Renal cortex interstitium (tissue), 11 donors: Measurements from ENCODE around the gene IGF2BP1. TPM values are rescaled to one million over a fixed set of nuclear protein-coding genes. Genes with fewer than 3 reads are reported as not detected.
"Not testable (repeated sequence)": the region's sequence is repeated elsewhere in the genome, so short reads cannot be mapped to it uniquely, and the experiment has no call there.

Source experiments
- DNase-seq, 11 donors: peaks; one replicate each; pipeline ENCODE4 v3.0.0-alpha.2; 2013; ENCODE audit warnings: low read depth in 9 of 11, low spot score in 4 of 11; ENCODE audit errors: extremely low read depth in 1 of 11
- polyA plus RNA-seq, 3 donors: library from polyadenylated mRNA; unstranded; fragments of 120-200 nt; gene quantifications; one replicate each; pipeline ENCODE4 v1.2.1, GENCODE V29; 2013; ENCODE audit not compliant: insufficient read length in 3 of 3

The IGF2BP1 gene
- polyA plus RNA-seq, 3 donors, result 18.1 to 29.0 (median 28.1) TPM

DNA sequence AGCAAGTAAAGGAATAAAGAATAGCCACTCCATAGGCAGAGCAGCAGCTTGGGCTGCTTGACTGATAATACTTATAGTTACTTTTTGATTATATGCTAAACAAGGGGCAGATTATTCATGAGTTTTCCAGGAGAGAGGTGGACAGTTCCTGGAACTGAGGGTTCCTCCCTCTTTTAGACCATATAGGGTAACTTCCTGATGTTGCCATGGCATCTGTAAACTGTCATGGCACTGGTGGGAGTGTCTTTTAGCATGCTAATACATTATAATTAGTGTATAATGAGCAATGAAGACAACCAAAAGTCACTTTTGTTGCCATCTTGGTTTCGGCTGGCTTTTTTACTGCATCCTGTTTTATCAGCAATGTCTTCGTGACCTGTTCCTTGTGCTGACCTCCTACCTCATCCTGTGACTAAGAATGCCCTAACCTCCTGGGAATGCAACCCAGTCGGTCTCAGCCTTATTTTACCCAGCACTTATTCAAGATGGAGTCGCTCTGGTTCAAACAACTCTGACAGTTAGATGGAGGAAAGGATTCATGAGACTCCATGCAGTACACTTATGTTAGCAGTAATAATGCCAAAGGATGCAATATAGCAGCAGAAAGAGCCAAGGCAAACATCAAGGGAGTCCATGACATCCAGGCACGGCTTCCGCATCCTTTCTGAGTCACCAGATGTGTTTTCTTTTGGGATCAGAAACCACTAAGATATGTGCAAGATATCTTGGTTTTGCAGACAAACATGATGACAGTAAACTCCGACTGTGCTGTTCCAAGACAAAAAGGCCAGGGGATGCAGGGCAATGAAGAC is 79.6 kb downstream of the IGF2BP1 start:
- DNase-seq, result no peak

DNA sequence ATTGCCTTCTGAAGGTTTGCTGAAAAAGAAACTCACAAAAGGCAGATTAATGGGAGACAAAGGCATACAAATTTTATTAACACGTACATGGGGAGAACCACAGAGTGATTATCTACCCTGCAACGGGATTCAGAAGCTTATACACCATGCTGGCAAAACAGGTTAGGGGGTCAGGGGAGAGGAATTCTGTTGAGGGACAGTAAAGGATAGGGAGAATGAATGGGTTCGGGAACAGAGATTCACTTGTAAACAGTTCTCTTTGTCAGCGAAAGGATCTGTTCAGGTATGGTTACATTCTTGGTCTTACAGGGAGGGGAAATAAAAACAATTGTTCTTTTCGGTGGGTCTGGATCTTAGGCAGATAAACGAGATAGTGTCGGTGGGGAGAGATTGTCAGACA is 81.1 kb downstream of the IGF2BP1 start:
- no peak for DNase-seq

DNA sequence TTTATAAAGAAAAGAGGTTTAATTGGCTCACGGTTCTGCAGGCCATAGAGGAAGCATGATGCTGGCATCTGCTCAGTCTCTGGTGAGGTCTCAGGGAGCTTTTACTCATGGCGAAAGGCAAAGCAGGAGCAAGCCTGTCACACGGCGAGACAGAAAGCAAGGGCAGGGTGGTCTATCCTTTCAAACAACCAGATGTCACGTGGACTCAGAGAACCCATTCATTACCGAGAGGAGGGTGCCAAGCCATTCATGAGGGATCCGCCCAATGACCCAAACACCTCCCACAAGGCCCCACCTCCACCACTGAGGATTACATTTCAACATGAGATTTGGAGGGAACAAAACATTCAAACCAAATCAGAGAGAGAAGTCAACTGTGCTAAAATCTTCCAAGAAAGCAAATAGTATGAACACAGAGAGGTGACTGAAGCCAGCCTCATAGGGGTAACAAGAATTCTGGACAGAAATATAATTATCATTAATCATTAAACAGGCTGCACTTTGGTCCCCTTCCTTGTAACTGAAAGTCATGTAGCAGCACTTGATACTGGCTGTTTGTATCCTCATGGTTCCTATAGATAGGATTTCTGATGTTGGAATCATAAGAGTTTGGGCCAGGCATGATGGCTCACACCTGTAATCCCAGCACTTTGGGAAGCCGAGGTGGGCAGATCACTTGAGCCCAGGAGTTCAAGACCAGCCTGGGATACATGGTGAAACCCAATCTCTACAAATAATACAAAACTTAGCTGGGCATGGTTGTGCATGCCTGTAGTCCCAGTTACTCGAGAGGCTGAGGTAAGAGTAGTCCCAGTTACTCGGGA is 82.9 kb downstream of the IGF2BP1 start:
- DNase-seq, result no peak

DNA sequence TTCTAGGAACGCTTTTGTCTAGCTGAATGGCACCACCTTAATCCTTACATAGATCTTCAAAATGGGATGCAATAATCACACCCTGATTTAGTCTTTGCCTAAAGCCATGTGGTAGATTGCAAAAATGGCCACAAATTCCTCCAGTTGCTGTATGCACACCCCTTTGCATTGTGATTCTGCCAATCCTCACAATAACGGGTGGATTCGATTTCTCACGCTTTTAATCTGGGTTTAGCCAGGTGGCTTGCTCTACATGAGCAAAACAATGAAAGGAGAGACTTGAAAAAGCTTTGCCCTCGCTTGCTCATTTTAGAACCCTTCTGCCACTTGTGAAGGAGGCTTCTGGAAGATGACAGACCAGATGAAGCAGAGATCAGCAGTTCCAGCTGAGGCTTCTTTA is 85.0 kb downstream of the IGF2BP1 start:
- no peak for DNase-seq

DNA sequence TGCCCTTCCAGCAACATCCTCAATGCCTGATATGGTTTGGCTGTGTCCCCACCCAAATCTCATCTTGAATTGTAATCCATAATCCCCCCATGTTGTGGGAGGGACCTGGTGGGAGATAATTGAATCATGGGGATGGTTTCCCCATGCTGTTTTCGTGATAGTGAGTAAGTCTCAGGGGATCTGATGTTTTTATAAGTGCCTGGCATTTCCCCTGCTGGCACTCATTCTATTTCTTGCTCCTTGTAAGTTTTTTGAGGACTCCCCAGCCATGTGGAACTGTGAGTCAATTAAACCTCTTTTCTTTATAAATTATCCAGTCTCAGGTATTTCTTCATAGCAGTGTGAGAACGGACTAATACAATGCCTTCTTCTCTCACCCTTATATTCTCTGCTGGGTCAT is 87.9 kb downstream of the IGF2BP1 start:
- DNase-seq, result not testable (repeated sequence)

DNA sequence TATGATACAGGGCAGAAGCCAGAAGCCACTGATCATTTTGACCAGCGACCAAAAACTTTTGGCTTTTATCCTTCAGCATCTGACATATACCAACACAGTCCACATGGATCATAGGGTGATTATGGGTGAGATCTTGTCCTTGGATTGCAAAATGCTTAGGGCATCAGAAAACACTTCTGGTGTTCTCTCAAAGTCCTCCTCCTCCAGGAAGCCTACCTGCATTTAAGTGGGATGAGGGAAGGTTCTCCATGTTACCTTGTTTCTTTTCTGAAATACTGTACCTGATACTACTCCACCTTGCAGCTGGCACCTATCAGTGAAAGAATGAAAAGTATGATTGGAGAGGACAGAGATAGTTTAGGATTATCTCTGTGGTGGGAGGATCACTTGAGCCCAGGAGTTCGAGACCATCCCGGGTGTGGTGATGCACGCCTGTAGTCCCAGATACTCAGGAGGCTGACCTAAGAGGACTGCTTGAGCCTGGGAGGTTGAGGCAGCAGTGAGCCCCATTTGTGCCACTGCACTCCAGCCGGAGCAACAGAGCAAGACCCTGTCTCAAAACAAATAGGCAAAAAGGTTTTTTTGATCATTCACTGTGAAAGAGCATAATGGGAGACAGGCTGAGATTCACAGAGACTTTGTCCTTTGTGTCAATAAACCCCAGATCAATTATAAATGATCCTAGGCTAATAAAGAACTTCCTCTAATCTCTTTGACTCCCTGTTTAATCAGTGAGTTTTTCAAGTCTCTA is 88.6 kb downstream of the IGF2BP1 start:
- no peak for DNase-seq

DNA sequence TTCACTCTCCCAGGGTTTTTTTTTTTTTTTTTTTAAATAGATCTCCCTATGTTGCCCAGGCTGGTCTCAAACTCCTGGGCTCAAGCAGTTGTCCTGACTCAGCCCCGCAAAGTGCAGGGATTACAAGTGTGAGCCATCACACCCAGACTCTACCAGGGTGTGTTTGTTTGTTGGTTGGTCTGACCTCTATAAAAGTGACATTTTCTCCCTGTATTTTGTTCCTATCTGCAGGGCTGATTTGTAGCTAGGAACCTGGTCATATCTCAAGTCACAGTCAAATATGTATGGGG is 89.1 kb downstream of the IGF2BP1 start:
- no peak for DNase-seq

DNA sequence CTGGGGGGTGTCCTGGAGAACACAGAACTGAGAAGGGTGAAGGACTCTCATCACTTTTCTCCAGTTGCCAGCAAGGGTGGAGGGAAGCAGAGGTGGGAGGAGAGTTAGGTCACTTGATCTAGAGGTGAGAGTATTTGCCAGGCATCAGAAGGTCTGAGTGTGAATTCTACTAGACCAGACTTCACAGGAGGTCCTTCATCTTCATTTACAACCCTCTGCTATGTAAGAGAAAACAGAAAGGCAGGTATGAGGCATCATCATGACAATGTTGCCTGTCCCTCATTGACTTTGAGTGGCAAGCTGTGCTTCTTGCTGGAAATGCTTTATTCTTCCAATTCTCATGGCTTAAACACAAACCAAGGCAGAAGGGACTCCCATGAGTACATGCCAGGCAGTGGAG is 89.5 kb downstream of the IGF2BP1 start:
- no peak for DNase-seq

DNA sequence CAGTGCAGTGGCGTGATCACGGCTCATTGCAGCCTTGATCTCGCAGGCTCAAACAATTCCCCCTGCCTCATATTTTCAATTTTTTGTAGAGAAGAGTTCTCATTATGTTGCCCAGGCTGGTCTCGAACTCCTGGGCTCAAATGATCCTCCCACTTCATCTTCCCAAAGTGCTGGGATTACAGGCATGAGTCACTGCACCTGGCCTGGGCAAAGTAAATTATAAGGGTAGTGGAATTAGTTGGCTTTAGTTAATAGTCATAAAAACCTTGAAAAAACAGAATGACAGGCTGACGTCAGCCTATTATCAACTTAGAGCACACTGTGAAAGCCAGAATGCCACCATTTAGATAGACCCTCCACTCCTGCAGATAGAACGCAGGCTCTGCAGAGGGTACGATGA is 91.9 kb downstream of the IGF2BP1 start:
- no peak for DNase-seq

DNA sequence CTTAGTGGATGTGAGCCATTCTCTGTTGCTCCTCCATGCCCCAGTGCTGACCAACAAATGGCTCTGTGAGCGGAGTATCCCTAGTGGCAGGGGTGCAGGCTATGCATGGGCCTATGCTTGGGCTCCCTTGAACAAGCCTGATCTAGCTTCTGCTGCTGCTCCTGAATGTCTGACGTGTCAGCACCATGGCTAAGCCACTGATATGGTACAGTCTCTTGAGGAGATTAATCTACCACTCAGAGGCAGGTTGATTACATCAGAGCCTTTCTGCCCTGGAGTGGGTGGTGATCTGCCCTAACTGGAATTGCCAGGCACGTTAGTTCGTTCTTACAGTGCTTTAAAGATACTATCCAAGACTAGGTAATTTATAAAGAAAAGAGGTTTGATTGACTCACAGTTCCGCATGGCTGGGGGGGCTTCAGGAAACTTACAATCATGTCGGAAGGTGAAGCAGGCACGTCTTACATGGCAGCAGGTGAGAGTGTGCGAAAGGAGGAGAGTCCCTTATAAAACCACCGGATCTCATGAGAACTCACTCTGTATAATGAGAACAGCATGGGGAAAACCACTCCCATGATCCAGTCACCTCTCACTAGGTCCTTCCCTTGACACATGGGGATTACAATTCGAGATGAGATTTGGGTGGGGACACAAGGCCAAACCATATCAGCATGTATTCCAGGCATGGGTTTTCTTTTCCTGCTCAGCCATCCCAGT is 93.9 kb downstream of the IGF2BP1 start:
- no peak for DNase-seq

DNA sequence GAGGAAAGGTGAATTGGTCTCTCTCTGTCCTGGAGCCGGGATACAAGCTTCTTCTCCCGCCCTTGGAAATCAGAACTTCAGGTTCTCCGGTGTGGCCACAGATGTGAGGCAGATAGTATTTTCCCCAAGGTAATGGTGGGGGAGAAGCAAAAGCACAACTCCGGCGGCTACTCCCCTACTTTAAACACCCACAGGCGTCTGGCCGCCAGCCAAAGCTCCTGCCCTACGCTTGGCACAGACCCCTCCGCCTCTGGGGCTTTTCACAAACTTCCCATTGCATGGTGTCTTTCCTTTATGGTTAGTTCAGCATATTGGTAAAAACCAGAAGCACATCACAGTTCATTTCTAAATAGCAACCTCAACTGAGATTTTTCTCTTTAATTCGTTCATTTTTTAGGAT is 95.9 kb downstream of the IGF2BP1 start:
- DNase-seq, result no peak

DNA sequence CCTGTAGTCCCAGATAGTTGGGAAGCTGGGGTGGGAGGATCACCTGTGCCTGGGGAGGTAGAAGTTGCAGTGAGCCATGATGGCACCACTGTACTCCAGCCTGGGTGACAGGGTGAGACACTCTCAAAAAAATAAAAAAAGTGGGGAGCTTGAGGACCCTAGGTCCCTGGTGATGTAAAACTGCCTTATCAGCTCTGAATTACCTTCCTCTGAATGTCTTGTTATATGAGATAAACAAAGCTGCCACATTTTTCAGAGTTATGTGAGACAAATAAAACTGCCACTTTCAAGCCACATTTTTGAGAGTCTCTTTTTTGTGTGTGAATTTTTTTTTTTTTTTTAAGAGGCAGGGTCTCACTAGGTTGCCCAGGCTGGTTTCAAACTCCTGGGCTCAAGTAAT is 103.4 kb downstream of the IGF2BP1 start:
- no peak for DNase-seq

DNA sequence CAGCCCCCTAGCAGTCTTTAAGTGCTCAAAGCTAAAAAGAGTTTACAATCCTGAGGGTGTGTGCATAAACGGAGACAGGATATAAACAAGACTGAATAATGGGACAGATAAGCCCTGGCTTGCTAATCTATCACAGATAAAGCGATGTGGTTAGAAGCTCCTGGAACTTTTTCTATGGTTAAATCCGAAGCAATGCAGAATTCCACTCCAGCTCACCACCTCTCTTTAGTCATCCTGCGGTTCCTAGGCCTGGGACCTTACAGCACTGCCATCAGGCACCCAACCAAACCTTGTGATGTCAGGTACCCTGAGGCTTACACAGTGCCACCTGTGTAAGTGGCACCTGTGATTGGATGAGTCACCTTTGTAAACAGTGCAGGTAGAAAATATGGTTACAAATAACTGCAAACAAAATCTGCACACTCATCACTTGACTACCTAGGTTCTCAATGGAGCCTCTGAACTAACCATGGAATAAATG is 103.9 kb downstream of the IGF2BP1 start:
- no peak for DNase-seq

DNA sequence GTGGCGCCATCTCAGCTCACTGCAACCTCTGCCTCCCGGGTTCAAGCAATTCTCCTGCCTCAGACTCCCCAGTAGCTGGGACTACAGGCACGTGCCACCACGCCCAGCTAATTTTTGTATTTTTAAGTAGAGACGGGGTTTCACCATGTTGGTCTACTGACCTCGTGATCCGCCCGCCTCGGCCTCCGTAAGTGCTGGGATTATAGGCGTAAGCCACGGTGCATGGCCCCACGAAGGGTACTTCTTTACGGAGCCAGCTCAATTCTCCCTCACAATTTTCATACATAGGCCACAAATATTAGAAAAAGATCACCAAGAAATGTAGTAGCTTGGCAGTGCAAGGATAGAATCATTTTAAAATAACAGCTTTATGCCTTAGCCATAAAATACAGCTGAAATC is 106.2 kb downstream of the IGF2BP1 start:
- not testable (repeated sequence) for DNase-seq

DNA sequence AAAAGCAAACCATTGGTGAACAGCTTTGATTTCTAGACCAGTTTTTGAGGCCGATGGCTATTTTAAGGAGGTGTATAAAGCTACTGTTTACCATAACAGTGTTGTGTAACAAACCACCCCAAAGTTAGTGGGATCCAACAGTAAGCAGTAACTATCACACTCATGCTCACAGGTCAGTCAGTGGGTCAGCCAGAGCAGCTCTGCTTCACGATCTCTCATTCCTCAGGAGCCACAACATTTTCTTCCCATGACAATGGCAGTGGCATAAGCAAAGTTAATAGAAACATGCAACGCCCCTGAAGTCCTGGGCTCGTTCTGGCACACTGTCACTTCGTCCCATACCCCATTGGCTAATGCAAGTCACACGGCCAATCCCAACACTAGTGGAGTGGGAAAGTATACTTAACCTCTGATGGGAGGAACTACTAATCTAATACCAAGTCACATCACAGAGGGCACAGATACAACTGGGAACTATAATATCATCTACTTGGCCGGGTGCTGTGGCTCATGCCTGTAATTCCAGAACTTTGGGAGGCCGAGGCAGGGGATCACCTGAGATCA is 107.4 kb downstream of the IGF2BP1 start:
- DNase-seq, result no peak
